ENCODE data around the gene DLEC1. TPM values are rescaled to one million over a fixed set of nuclear protein-coding genes. Genes with fewer than 3 reads are reported as not detected.

Gene DLEC1
- total and polyA plus RNA-seq, 2 of the 4 experiments (the other 2 are of a cell fraction) = 0.03 TPM; not detected in 1

- TF ChIP-seq CTCF (conservative IDR thresholded peaks at IDR 0.05; ENCODE audit: low read depth, low read length) = no peak
Measured at GRCh38 chr3:38031022-38031994, 7.7 kb upstream of the DLEC1 start (continued).

GRCh38 chr3:38032328-38032865 is 6.6 kb upstream of the DLEC1 start:
- Histone ChIP-seq H3K27me3 (ENCODE audit: control insufficient read depth, insufficient read depth, low read length) (peaks cover 3% of the 10 kb centered on the region), H4K8ac (ENCODE audit: low read depth in 2 of 2, low read length in 2 of 2) (no peak overlapping the region), H4K20me1 (ENCODE audit: insufficient read depth, low read length) (no peaks in the 10 kb centered on the region), H3K36me3 (ENCODE audit: control insufficient read depth, insufficient read depth, low read length) (no peaks in the 10 kb centered on the region), H3K79me1 (ENCODE audit: low read depth in 1 of 2, low read length in 2 of 2) (peaks cover 3 to 4% of the 10 kb centered on the region in 2 experiments; a peak in 1 of 4 replicates), H2BK20ac (ENCODE audit: low read depth, low read length) (no peak overlapping the region), H3K27ac (ENCODE audit: insufficient read depth, low read length) (no peak overlapping the region), H2BK5ac (ENCODE audit: low read depth, low read length, poor library complexity, severe bottlenecking) (no peak overlapping the region), H3K9me3 (ENCODE audit: control insufficient read depth, insufficient read depth, low read length) (no peaks in the 10 kb centered on the region), H4K5ac (ENCODE audit: low read depth, low read length) (no peak overlapping the region), H3K9ac (ENCODE audit: low read depth, low read length) (no peak overlapping the region), H2AK9ac (replicated peaks; ENCODE audit: low read depth, low read length, poor library complexity) (no peak overlapping the region), H3K23ac (ENCODE audit: low read depth, low read length) (no peak overlapping the region), H3K9me1 (ENCODE audit: insufficient read depth, low read length) (no peaks in the 10 kb centered on the region; the same call in 1 of the 2 replicates), H3K4me2 (ENCODE audit: low read depth, low read length) (no peak overlapping the region), H3K18ac (ENCODE audit: low read depth, low read length) (no peak overlapping the region), H3K4me3 (ENCODE audit: insufficient read depth, low read depth, low read length) (no peak overlapping the region), H3K4me1 (ENCODE audit: control insufficient read depth, insufficient read depth, low read length) (peaks cover 9% of the 10 kb centered on the region), H3K56ac (ENCODE audit: extremely low read depth, insufficient read depth, low read length) (no peak overlapping the region), H2BK15ac (ENCODE audit: low read depth, low read length) (no peak overlapping the region), H3K14ac (replicated peaks; ENCODE audit: low read depth, low read length) (no peak overlapping the region), H3K4ac (ENCODE audit: low read depth, low read length) (no peak overlapping the region), H2AK5ac (ENCODE audit: low read depth, low read length) (no peak overlapping the region), H2AFZ (replicated peaks; ENCODE audit: low read length, poor library complexity) (no peak overlapping the region), H2BK120ac (ENCODE audit: low read depth, low read length) (no peak overlapping the region), H4K91ac (ENCODE audit: insufficient read depth, low read depth, low read length) (no peak overlapping the region)
- DNase-seq (no peak), ATAC-seq (ENCODE audit: low read depth) (no peak)
- dilution Hi-C loops (cut with HindIII; ENCODE audit: low sequenced_read_pairs, unreplicated experiment) (no loop called here), intact Hi-C loops (cut with micrococcal nuclease) (no loop called here), in situ Hi-C loops (cut with MboI; ENCODE audit: low sequenced_read_pairs) (no loop called here)
- no CpG with 5 or more reads among the region's 1 CpG for WGBS, 2 experiments (ENCODE audit: extremely low coverage in 2 of 2, insufficient read length in 1 of 2)
- no peak for TF ChIP-seq CHD1 (IDR thresholded peaks at IDR 0.05; ENCODE audit: low read depth, low read length)
- no peak for TF ChIP-seq SMC3 (IDR thresholded peaks at IDR 0.05; ENCODE audit: low read depth, low read length)
- no peak for TF ChIP-seq MAFK (IDR thresholded peaks at IDR 0.05; ENCODE audit: low read depth, low read length)
- TF ChIP-seq RCOR1 (IDR thresholded peaks at IDR 0.05; ENCODE audit: insufficient replicate concordance, low read length) = no peak
- no peak for TF ChIP-seq MAZ (IDR thresholded peaks at IDR 0.05; ENCODE audit: borderline replicate concordance, low read depth, low read length)
- no peak for TF ChIP-seq RAD21 (IDR thresholded peaks at IDR 0.05; ENCODE audit: low read length)
- TF ChIP-seq ELK1 (IDR thresholded peaks at IDR 0.05; ENCODE audit: borderline replicate concordance, low read depth, low read length) = no peak
- no peak for TF ChIP-seq POLR2A (IDR thresholded peaks at IDR 0.05; ENCODE audit: low read depth, low read length)
- TF ChIP-seq FOS (IDR thresholded peaks at IDR 0.05; ENCODE audit: low read depth, low read length) = no peak
- no TSS peak for BruUV-seq (replicated peaks)
- ChIA-PET CTCF (no interaction called here), POLR2A (ENCODE audit: unreplicated experiment) (no interaction called here)
